ENCODE measurements around the gene TRIP10.
A peak's percentile ranks its signal among the peaks of the same experiment; 100 is the strongest.
"Not testable (repeated sequence)": the region's sequence is repeated elsewhere in the genome, so short reads cannot be mapped to it uniquely, and the experiment has no call there.

Gene TRIP10

GRCh38 chr19:6706633-6706958 lies 32.9 kb upstream of the TRIP10 start:
- no peak overlapping the region for H3K4me3 ChIP-seq
- no peak overlapping the region for H3K27ac ChIP-seq
- no peak for DNase-seq (ENCODE audit: low spot score)
- TF ChIP-seq CTCF (IDR thresholded peaks at IDR 0.05), result no peak

GRCh38 chr19:6707011-6707657 lies 32.3 kb upstream of the TRIP10 start:
- DNase-seq (ENCODE audit: low spot score), result no peak
- H3K4me3 ChIP-seq, result no peak overlapping the region
- H3K27ac ChIP-seq, result no peak overlapping the region
- no peak for TF ChIP-seq CTCF (IDR thresholded peaks at IDR 0.05)

- Histone ChIP-seq H3K4me3 (no peak overlapping the region), H3K27ac (no peak overlapping the region)
- TF ChIP-seq CTCF (IDR thresholded peaks at IDR 0.05), result no peak
- no peak for DNase-seq (ENCODE audit: low spot score)
Observed at GRCh38 chr19:6707658-6708018, 31.8 kb upstream of the TRIP10 start.

GRCh38 chr19:6708346-6708745 lies 31.1 kb upstream of the TRIP10 start:
- TF ChIP-seq CTCF (IDR thresholded peaks at IDR 0.05), result no peak
- Histone ChIP-seq H3K27ac (no peak overlapping the region), H3K4me3 (no peak overlapping the region)
- no peak for DNase-seq (ENCODE audit: low spot score)

- DNase-seq (ENCODE audit: low spot score); H3K27ac ChIP-seq; H3K4me3 ChIP-seq: not testable (repeated sequence)
Observed at GRCh38 chr19:6708913-6709312, 30.6 kb upstream of the TRIP10 start.

GRCh38 chr19:6709549-6709948 lies 29.9 kb upstream of the TRIP10 start:
- Histone ChIP-seq H3K4me3 (no peak overlapping the region), H3K27ac (no peak overlapping the region)
- no peak for TF ChIP-seq CTCF (IDR thresholded peaks at IDR 0.05)
- DNase-seq (ENCODE audit: low spot score), result no peak

- Histone ChIP-seq H3K27ac (peak overlapping the region in 1 of 2 donors; percentile 48), H3K4me3 (no peak overlapping the region)
- no peak for TF ChIP-seq CTCF (IDR thresholded peaks at IDR 0.05)
- no peak for DNase-seq (ENCODE audit: low spot score)
Observed at GRCh38 chr19:6710273-6711077, 29.0 kb upstream of the TRIP10 start.

All from coronary artery (tissue), 2 donors.